Parietal lobe (tissue), 2 donors: Measurements from ENCODE around the gene AHCTF1. TPM values are rescaled to one million over a fixed set of nuclear protein-coding genes. Genes with fewer than 3 reads are reported as not detected.

Source experiments
- small RNA-seq: library from RNA; depleted of rRNA; stranded (forward); fragments of <200 nt; gene quantifications from one replicate; pipeline ENCODE3, GENCODE V24; 2014; ENCODE audit warnings: low replicate concordance
- total RNA-seq: library from RNA; depleted of rRNA; stranded (reverse); fragments of >200 nt; gene quantifications from one replicate; pipeline ENCODE4 v1.2.3, GENCODE V29; 2014

AHCTF1 gene
- 54.1 TPM for total RNA-seq

GRCh38 chr1:246931549-246932365 is at the start of gene AHCTF1:
Gene AHCTF1 (minus strand): TSS chr1:246931948. CDS start chr1:246918370, 13,578 bp downstream.

Small RNAs within 50 kb of the gene (small RNA-seq; reads per million reads assigned to genes)
- gene AC113174.1 (not detected), gene RF00402 (not detected)

Other genes starting within 250 kb of the AHCTF1 start
- gene SCCPDH, start 207.5 kb downstream of the AHCTF1 start, total RNA-seq, result 54.5 TPM
- 11.9 TPM for gene ZNF695, start 76.1 kb upstream of the AHCTF1 start, total RNA-seq
- 20.7 TPM for gene ZNF670, start 146.9 kb upstream of the AHCTF1 start, total RNA-seq
- 26.0 TPM for gene ZNF669, start 172.4 kb upstream of the AHCTF1 start, total RNA-seq
- gene ZNF124, start 240.1 kb upstream of the AHCTF1 start, total RNA-seq, result 270 TPM